A673 (cell line): Measurements from ENCODE around the gene KCNJ15. TPM values are rescaled to one million over a fixed set of nuclear protein-coding genes. Genes with fewer than 3 reads are reported as not detected.

Source experiments
- BruUV-seq: library from RNA; stranded (reverse); fragments of 400-500 nt; replicated peaks from 2 replicates; lab custom pipeline; 2021; lab: Mats Ljungman, UMichigan
- CTCF ChIA-PET: fragments of 300-600 bp; sonication (Branson Sonifier 250); formaldehyde crosslinking; loops from one replicate; lab custom pipeline; 2022; ENCODE audit warnings: antibody characterized with exemption; lab: Charles Lee
- POLR2A ChIA-PET: fragments of 300-600 bp; sonication (Branson Sonifier 250); formaldehyde crosslinking; loops from one replicate; lab custom pipeline; 2022; ENCODE audit warnings: antibody characterized with exemption; ENCODE audit not compliant: low non-redundant PET; lab: Charles Lee
- DNase-seq: peaks from one replicate; pipeline ENCODE4 v3.0.0-alpha.2; 2015; ENCODE audit warnings: low spot score
- H3K27ac ChIP-seq: fragments of 200-600 bp; sonication (generic); 2 replicates; pipeline ENCODE4 v1.5.1; 2016; ENCODE audit warnings: mixed run types, low read depth, mild to moderate bottlenecking, mixed read lengths, antibody characterized with exemption, low read length; ENCODE audit not compliant: poor library complexity, severe bottlenecking
- H3K27me3 ChIP-seq: fragments of 200-600 bp; sonication (generic); replicated peaks from 2 replicates; pipeline ENCODE4 v1.6.1; 2017; ENCODE audit warnings: mixed run types, low read depth, mild to moderate bottlenecking, mixed read lengths, antibody characterized with exemption, low read length; ENCODE audit not compliant: insufficient read depth, poor library complexity
- H3K36me3 ChIP-seq: fragments of 200-600 bp; sonication (generic); 2 replicates; pipeline ENCODE4 v1.6.1; 2016; ENCODE audit warnings: mixed run types, mild to moderate bottlenecking, mixed read lengths, antibody characterized with exemption, low read length; ENCODE audit not compliant: insufficient read depth, poor library complexity, severe bottlenecking
- H3K4me1 ChIP-seq: fragments of 200-600 bp; sonication (generic); 2 replicates; pipeline ENCODE4 v1.6.1; 2017; ENCODE audit warnings: mixed run types, mild to moderate bottlenecking, mixed read lengths, antibody characterized with exemption, low read length; ENCODE audit not compliant: insufficient read depth, poor library complexity, severe bottlenecking
- H3K4me3 ChIP-seq: fragments of 200-600 bp; sonication (generic); 2 replicates; pipeline ENCODE4 v1.5.1; 2016; ENCODE audit warnings: low read depth, mixed run types, mild to moderate bottlenecking, mixed read lengths, low read length; ENCODE audit not compliant: poor library complexity, severe bottlenecking
- H3K9me3 ChIP-seq: fragments of 200-600 bp; sonication (generic); 2 replicates; pipeline ENCODE4 v1.6.1; 2016; ENCODE audit warnings: mixed run types, low read depth, mild to moderate bottlenecking, mixed read lengths, antibody characterized with exemption, low read length; ENCODE audit not compliant: poor library complexity, severe bottlenecking
- EZH2 ChIP-seq: fragments of 200-600 bp; sonication (generic); IDR thresholded peaks from 2 replicates; pipeline ENCODE4 v1.6.1; 2017; ENCODE audit warnings: borderline replicate concordance, low read depth, mild to moderate bottlenecking, mixed read lengths, antibody characterized with exemption, low read length; ENCODE audit not compliant: poor library complexity, severe bottlenecking
- intact Hi-C: fragments of 100-400 bp; cut with micrococcal nuclease; formaldehyde crosslinking; loops from one replicate; pipeline ENCODE4 v1.10.0; 2022; ENCODE audit not compliant: unreplicated experiment
- total RNA-seq: library from RNA; stranded (reverse); gene quantifications from 2 replicates; pipeline ENCODE4 v1.2.3, GENCODE V29; 2021
- TF ChIP-seq, protein P1 (sequence below): fragments of 300-800, 200-600 bp; sonication (generic); conservative IDR thresholded peaks from 2 replicates; pipeline ENCODE4 v1.5.1; 2017; ENCODE audit warnings: low read depth, mild to moderate bottlenecking, antibody characterized with exemption, low read length, moderate library complexity, mixed read lengths

KCNJ15 gene
- total RNA-seq, 1 experiment from 2014 or later, result not detected

DNA sequence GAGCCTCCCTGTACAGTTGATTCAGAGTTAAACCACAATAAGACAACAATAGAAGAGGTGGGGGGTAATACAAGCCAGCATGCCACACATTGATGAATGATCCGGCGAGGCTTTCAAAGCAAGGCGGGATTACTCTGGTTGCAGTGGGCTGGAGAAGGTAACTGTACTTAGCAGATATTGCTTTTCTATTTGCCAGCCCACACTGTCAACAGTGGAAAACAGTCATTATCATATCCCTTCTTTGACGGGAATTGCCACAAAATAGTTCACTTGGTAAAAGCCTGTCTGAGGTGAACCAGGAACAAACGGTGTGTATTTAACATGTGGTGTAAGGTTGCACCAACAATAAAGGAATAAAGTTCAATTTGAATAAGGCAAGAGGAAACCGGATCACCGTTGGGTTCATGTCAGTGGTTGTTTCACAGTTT is 5.8 kb upstream of the KCNJ15 start:
- Histone ChIP-seq H3K27me3 (no peaks in the 10 kb centered on the region), H3K27ac (no peak overlapping the region), H3K4me1 (no peaks in the 10 kb centered on the region), H3K9me3 (no peaks in the 10 kb centered on the region), H3K4me3 (no peak overlapping the region), H3K36me3 (no peaks in the 10 kb centered on the region)
- intact Hi-C loops, result no loop called here
- DNase-seq, result no peak
- POLR2A ChIA-PET, result no interaction called here
- CTCF ChIA-PET, result no interaction called here
- TF ChIP-seq, protein P1, sequence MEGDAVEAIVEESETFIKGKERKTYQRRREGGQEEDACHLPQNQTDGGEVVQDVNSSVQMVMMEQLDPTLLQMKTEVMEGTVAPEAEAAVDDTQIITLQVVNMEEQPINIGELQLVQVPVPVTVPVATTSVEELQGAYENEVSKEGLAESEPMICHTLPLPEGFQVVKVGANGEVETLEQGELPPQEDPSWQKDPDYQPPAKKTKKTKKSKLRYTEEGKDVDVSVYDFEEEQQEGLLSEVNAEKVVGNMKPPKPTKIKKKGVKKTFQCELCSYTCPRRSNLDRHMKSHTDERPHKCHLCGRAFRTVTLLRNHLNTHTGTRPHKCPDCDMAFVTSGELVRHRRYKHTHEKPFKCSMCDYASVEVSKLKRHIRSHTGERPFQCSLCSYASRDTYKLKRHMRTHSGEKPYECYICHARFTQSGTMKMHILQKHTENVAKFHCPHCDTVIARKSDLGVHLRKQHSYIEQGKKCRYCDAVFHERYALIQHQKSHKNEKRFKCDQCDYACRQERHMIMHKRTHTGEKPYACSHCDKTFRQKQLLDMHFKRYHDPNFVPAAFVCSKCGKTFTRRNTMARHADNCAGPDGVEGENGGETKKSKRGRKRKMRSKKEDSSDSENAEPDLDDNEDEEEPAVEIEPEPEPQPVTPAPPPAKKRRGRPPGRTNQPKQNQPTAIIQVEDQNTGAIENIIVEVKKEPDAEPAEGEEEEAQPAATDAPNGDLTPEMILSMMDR, result no peak
- no peak for TF ChIP-seq EZH2
- no TSS peak for BruUV-seq

DNA sequence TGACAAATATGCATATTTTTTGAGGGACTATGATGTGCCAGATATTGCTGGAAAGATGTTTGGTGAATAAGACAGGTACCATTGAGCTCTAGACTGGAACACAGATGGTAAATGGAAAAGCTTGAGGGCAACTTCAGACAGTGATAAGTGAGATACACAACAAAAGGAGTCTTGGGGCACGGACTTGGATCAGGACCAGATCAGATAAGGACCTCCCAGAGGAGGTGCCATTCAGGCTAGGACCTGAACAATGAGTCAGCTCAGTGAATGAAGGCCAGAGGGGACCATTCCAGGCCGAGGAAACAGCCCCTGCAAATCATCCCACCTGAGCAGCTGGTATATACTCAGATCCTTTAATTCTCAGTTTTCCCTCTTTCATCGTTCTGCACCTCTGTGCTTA is 1.8 kb upstream of the KCNJ15 start:
- intact Hi-C loops, result no loop called here
- DNase-seq, result no peak
- Histone ChIP-seq H3K27me3 (peaks cover 29% of the 10 kb centered on the region), H3K27ac (no peak overlapping the region), H3K4me3 (no peak overlapping the region), H3K36me3 (no peaks in the 10 kb centered on the region), H3K9me3 (no peaks in the 10 kb centered on the region), H3K4me1 (no peaks in the 10 kb centered on the region)
- ChIA-PET CTCF (no interaction called here), POLR2A (no interaction called here)
- no TSS peak for BruUV-seq
- TF ChIP-seq EZH2, result no peak
- TF ChIP-seq, protein P1, result no peak

DNA sequence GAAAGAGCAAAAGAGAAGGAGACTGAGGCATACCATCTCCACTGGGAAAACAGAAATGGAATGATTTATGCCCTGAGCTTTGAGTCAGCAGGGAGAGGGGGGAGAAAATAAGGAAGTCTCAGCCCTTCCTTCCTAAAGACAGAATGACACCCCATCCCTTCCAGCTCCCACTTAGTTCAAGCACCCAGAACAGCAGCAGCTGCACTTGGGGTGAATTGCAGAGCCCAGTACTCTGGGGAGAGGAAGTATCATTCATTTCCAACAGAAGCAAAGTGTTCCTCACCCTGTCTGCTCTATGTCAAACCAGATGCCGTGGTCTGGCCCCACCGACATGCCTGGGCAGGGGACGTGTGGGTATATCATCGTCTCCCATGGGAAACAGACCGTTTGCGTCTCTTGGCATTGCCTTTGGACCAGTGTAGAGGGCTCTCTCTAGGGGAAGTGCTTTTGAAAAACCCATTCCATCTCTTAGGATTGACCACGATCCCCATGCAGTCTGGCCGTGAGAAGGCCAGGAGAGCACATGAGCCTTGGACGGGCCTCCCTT is 1.1 kb upstream of the KCNJ15 start:
- ChIA-PET POLR2A (no interaction called here), CTCF (no interaction called here)
- no peak overlapping the region for H3K4me3 ChIP-seq
- TF ChIP-seq, protein P1, result no peak
- no peak for TF ChIP-seq EZH2
- no peaks in the 10 kb centered on the region for H3K4me1 ChIP-seq
- no peak for DNase-seq
- no peaks in the 10 kb centered on the region for H3K36me3 ChIP-seq
- H3K27me3 ChIP-seq, result peaks cover 34% of the 10 kb centered on the region
- no TSS peak for BruUV-seq
- intact Hi-C loops, result no loop called here
- H3K27ac ChIP-seq, result no peak overlapping the region
- H3K9me3 ChIP-seq, result no peaks in the 10 kb centered on the region
